ENCODE results near the gene TMEM270. TPM values are rescaled to one million over a fixed set of nuclear protein-coding genes. Genes with fewer than 3 reads are reported as not detected.

Gene TMEM270
- total and polyA plus RNA-seq, 10 of the 15 experiments (the other 5 are each of a cell fraction or from before 2014, with no cell fraction given), result not detected

GRCh38 chr7:73831584-73831833, 29.4 kb upstream of the TMEM270 start:
- intact Hi-C loops (cut with micrococcal nuclease; ENCODE audit: unreplicated experiment), result no loop called here
- DNase-seq (ENCODE audit: low read depth, low spot score), result no peak
- in situ Hi-C loops (cut with MboI), result no loop called here
- no peaks in the 10 kb centered on the region for H3K79me2 ChIP-seq (ENCODE audit: control insufficient read depth, insufficient read depth, low read length)
- H2AFZ ChIP-seq (ENCODE audit: control insufficient read depth, low read depth, low read length), result no peak overlapping the region
- H3K4me1 ChIP-seq (ENCODE audit: control insufficient read depth, insufficient read depth, low read length), result peaks cover 9% of the 10 kb centered on the region
- no peak overlapping the region for H3K4me2 ChIP-seq (ENCODE audit: control insufficient read depth, insufficient read depth)
- no peak for ATAC-seq
- ChIA-PET POLR2A (no interaction called here), RAD21 (ENCODE audit: unreplicated experiment) (no interaction called here), SMC1A (ENCODE audit: uncharacterized antibody, unreplicated experiment) (no interaction called here), CTCF (no interaction called here)
- no peaks in the 10 kb centered on the region for H3K27me3 ChIP-seq (replicated peaks in 1 of 2; ENCODE audit: control insufficient read depth in 2 of 2, insufficient read depth in 2 of 2, low read length in 1 of 2)
- BruUV-seq (replicated peaks), result no TSS peak
- H3K36me3 ChIP-seq (ENCODE audit: control insufficient read depth in 2 of 2, insufficient read depth in 2 of 2, low read length in 1 of 2), result no peaks in the 10 kb centered on the region
- no peak overlapping the region for H3K4me3 ChIP-seq
- TF ChIP-seq JUND (IDR thresholded peaks at IDR 0.05; ENCODE audit: low read depth, low read length) (no peak), PML (IDR thresholded peaks at IDR 0.05; ENCODE audit: low read length) (no peak), CHD2 (IDR thresholded peaks at IDR 0.05; ENCODE audit: borderline replicate concordance, low read depth, low read length) (no peak), TCF3 (IDR thresholded peaks at IDR 0.05; ENCODE audit: borderline replicate concordance, insufficient read depth, low read depth, low read length) (no peak), NFIC (IDR thresholded peaks at IDR 0.05; ENCODE audit: low read depth, low read length) (no peak)
- H3K9ac ChIP-seq (ENCODE audit: control insufficient read depth, insufficient read depth, low read length), result no peak overlapping the region
- FAIRE-seq, result no peak
- WGBS (ENCODE audit: insufficient coverage, insufficient replicate concordance, low lambda C conversion rate, missing lambda C conversion rate), result 57% methylated on average over 15 of the region's 16 CpGs
- no peaks in the 10 kb centered on the region for H3K9me3 ChIP-seq (replicated peaks; ENCODE audit: control insufficient read depth, insufficient read depth, low read length)
- no peak overlapping the region for H3K27ac ChIP-seq (ENCODE audit: control insufficient read depth, insufficient read depth)
- no peaks in the 10 kb centered on the region for H4K20me1 ChIP-seq (ENCODE audit: control insufficient read depth, insufficient read depth)

GRCh38 chr7:73831834-73832651, 28.9 kb upstream of the TMEM270 start:
- ChIA-PET SMC1A (ENCODE audit: uncharacterized antibody, unreplicated experiment) (interaction anchor here (0.6 kb wide), 1 partner anchor 13 kb away, joined by 4 read pairs; no protein-coding TSS in a partner anchor), CTCF (interaction anchor here (1.0 kb wide), 1 partner anchor 23 kb away, joined by 4 read pairs; no protein-coding TSS in a partner anchor), RAD21 (ENCODE audit: unreplicated experiment) (no interaction called here), POLR2A (no interaction called here)
- no TSS peak for BruUV-seq (replicated peaks)
- no peaks in the 10 kb centered on the region for H4K20me1 ChIP-seq (ENCODE audit: control insufficient read depth, insufficient read depth)
- H3K27ac ChIP-seq (ENCODE audit: control insufficient read depth, insufficient read depth), result no peak overlapping the region
- no peak overlapping the region for H3K9ac ChIP-seq (ENCODE audit: control insufficient read depth, insufficient read depth, low read length)
- H3K4me3 ChIP-seq, result no peak overlapping the region
- in situ Hi-C loops (cut with MboI) (no loop called here), intact Hi-C loops (cut with micrococcal nuclease; ENCODE audit: unreplicated experiment) (no loop called here)
- ATAC-seq (no peak), DNase-seq (ENCODE audit: low read depth, low spot score) (no peak), FAIRE-seq (no peak)
- no peak for TF ChIP-seq ZNF217 (IDR thresholded peaks at IDR 0.05)
- TF ChIP-seq TAF1 (IDR thresholded peaks at IDR 0.05; ENCODE audit: borderline replicate concordance, low read depth, low read length), result no peak
- H3K9me3 ChIP-seq (replicated peaks; ENCODE audit: control insufficient read depth, insufficient read depth, low read length), result no peaks in the 10 kb centered on the region
- H3K4me1 ChIP-seq (ENCODE audit: control insufficient read depth, insufficient read depth, low read length), result peaks cover 7% of the 10 kb centered on the region
- 53% methylated on average over 16 of the region's 16 CpGs for WGBS (ENCODE audit: insufficient coverage, insufficient replicate concordance, low lambda C conversion rate, missing lambda C conversion rate)
- no peaks in the 10 kb centered on the region for H3K79me2 ChIP-seq (ENCODE audit: control insufficient read depth, insufficient read depth, low read length)
- no peaks in the 10 kb centered on the region for H3K27me3 ChIP-seq (replicated peaks in 1 of 2; ENCODE audit: control insufficient read depth in 2 of 2, insufficient read depth in 2 of 2, low read length in 1 of 2)
- no peak overlapping the region for H3K4me2 ChIP-seq (ENCODE audit: control insufficient read depth, insufficient read depth)
- no peaks in the 10 kb centered on the region for H3K36me3 ChIP-seq (ENCODE audit: control insufficient read depth in 2 of 2, insufficient read depth in 2 of 2, low read length in 1 of 2)
- no peak overlapping the region for H2AFZ ChIP-seq (ENCODE audit: control insufficient read depth, low read depth, low read length)
